Ovary (tissue), 9 donors: ENCODE data around the gene PLCB3. TPM values are rescaled to one million over a fixed set of nuclear protein-coding genes. Genes with fewer than 3 reads are reported as not detected.
A peak's percentile ranks its signal among the peaks of the same experiment; 100 is the strongest.

Source experiments
- DNase-seq, 5 donors: peaks; one replicate each; pipeline ENCODE4 v3.0.0-alpha.2; 2019 to 2020
- H3K27ac ChIP-seq, 2 donors: fragments of 200-600 bp; one replicate each; pipeline versions ENCODE4 v1.5.1 to v1.8.0; 2019 to 2022
- H3K27me3 ChIP-seq: fragments of 200-600 bp; one replicate; pipeline ENCODE4 v1.8.0; 2022
- H3K36me3 ChIP-seq: fragments of 200-600 bp; sonication (generic); one replicate; pipeline ENCODE4 v1.5.1; 2019
- H3K4me1 ChIP-seq: one replicate; pipeline ENCODE4 v1.8.1; 2013; ENCODE audit warnings: mild to moderate bottlenecking, moderate library complexity; ENCODE audit not compliant: insufficient read depth
- H3K4me3 ChIP-seq: fragments of 200-600 bp; sonication (generic); one replicate; pipeline ENCODE4 v1.5.1; 2017
- H3K9me3 ChIP-seq, 2 donors: fragments of 200-600 bp in 1 of 2; sonication (generic) in 1 of 2; one replicate each; pipeline versions ENCODE4 v1.5.1 to v1.8.1; 2013 to 2019; ENCODE audit warnings: mild to moderate bottlenecking in 1 of 2, moderate library complexity in 1 of 2
- CTCF ChIP-seq, 3 donors: fragments of 450-650 bp in 2 of 3; fragments of 200-600 bp in 1 of 3; IDR thresholded peaks; one replicate each; pipeline versions ENCODE4 v1.5.1 to v1.8.0; 2016 to 2022; ENCODE audit warnings: antibody characterized with exemption in 3 of 3, mild to moderate bottlenecking in 1 of 3
- EP300 ChIP-seq: sonication (generic); formaldehyde crosslinking; IDR thresholded peaks from one replicate; pipeline ENCODE4 v1.6.1; 2017; ENCODE audit warnings: antibody characterized with exemption
- POLR2A ChIP-seq: fragments of 450-650 bp; IDR thresholded peaks from one replicate; pipeline ENCODE4 v1.6.1; 2017; ENCODE audit warnings: antibody characterized with exemption, mild to moderate bottlenecking, moderate library complexity
- WGBS, 3 donors: extraction: QIAGEN DNeasy Blood & Tissue Kit in 1 of 3; methylation state at CpG; one replicate each; pipeline versions ENCODE4 v1.1.5 to v1.1.7; 2013 to 2017; 5-methylcytosine and 5-hydroxymethylcytosine counted together
- intact Hi-C, 4 donors: fragments of 100-400 bp; cut with DNase I; formaldehyde crosslinking; loops; one replicate each; pipeline versions ENCODE4 v1.11.0 to v1.15.1; 2022 to 2023
- polyA plus RNA-seq, 2 donors: library from polyadenylated mRNA; stranded (reverse); fragments of 200-250 nt in 1 of 2; fragments of 350-450 nt in 1 of 2; fragmentation: Illumina TruSeq in 1 of 2; extraction: RNeasy Lipid Tissue Mini Kit (QIAGEN cat#74804) in 1 of 2; gene quantifications; one replicate each; pipeline ENCODE4 v1.2.3, GENCODE V29; 2013 to 2014
- total RNA-seq, 7 donors: library from RNA; depleted of rRNA in 2 of 7; stranded (reverse); fragments of >200 nt in 2 of 7; fragmentation: NEBNext Ultra II Directional in 3 of 7; extraction: Animal tissue kit (Norgen Biotek cat#: 25700) in 3 of 7; gene quantifications; one replicate each; pipeline versions ENCODE4 v1.1.0 to v1.2.4, GENCODE V29; 2016 to 2023
- donor health status: DM: no; HTN: no; CAD: no; lungs with moderate emphysema.
- donor health status: DM: no; HTN: no; CAD: no.
- donor health status: Bipolar disorder and iron deficiency.
- donor health status: DM: yes; HTN: yes; CAD: no.
- donor health status: DM: no; HTN: no; CAD: no.
- donor health status: DM: yes; HTN: yes; CAD: no.

Gene PLCB3
- total and polyA plus RNA-seq, 9 donors = 5.3 to 44.8 (median 29.1) TPM

GRCh38 chr11:64267207-64267945 lies 16.0 kb downstream of the PLCB3 start:
- Histone ChIP-seq H3K4me1 (peaks cover 9% of the 10 kb centered on the region), H3K4me3 (no peak overlapping the region), H3K27ac (peak overlapping the region in 1 of 2 donors; percentile 90), H3K27me3 (no peaks in the 10 kb centered on the region), H3K36me3 (no peaks in the 10 kb centered on the region), H3K9me3 (no peaks in the 10 kb centered on the region)
- WGBS, 3 donors = 70 to 71% (median 70%) methylated on average over 27 of the region's 27 CpGs
- peak in 3 of 5 donors; percentile 55 to 66 (median 66) for DNase-seq
- TF ChIP-seq CTCF (IDR thresholded peaks at IDR 0.05) (no peak), POLR2A (no peak), EP300 (no peak)
- intact Hi-C loops = loop anchor here in 2 of 4 donors (10.0 kb wide), 1 partner anchor 63 kb away; the partner anchor contains the start of gene FERMT3 (in 2 of the 2)

GRCh38 chr11:64268025-64268892 lies 16.9 kb downstream of the PLCB3 start:
- WGBS, 3 donors = 17 to 29% (median 19%) methylated on average over 21 to 23 of the region's 23 CpGs
- no peaks in the 10 kb centered on the region for H3K36me3 ChIP-seq
- peak overlapping the region; percentile 13 to 90 for H3K27ac ChIP-seq
- H3K9me3 ChIP-seq = no peaks in the 10 kb centered on the region
- H3K4me1 ChIP-seq = peaks cover 9% of the 10 kb centered on the region
- intact Hi-C loops = loop anchor here in 2 of 4 donors (10.0 kb wide), 1 partner anchor 63 kb away; the partner anchor contains the start of gene FERMT3 (in 2 of the 2)
- TF ChIP-seq CTCF (IDR thresholded peaks at IDR 0.05) (peak in 1 of 3 donors; percentile 18), POLR2A (no peak)
- peak; percentile 82 to 93 (median 90) for DNase-seq
- peak overlapping the region; percentile 75 for H3K4me3 ChIP-seq
- no peaks in the 10 kb centered on the region for H3K27me3 ChIP-seq

- intact Hi-C loops = loop anchor here in 2 of 4 donors (10.0 kb wide), 1 partner anchor 64 kb away; the partner anchor contains the start of gene FERMT3 (in 2 of the 2)
- H3K36me3 ChIP-seq = no peaks in the 10 kb centered on the region
- H3K4me1 ChIP-seq = peaks cover 9% of the 10 kb centered on the region
- H3K4me3 ChIP-seq = peak overlapping the region; percentile 75
- no peaks in the 10 kb centered on the region for H3K9me3 ChIP-seq
- H3K27me3 ChIP-seq = no peaks in the 10 kb centered on the region
- WGBS, 3 donors = 0% methylated on average over 28 to 34 of the region's 34 CpGs
- peak in 4 of 5 donors; percentile 68 to 83 (median 75) for DNase-seq
- no peak for TF ChIP-seq POLR2A
- no peak for TF ChIP-seq CTCF (IDR thresholded peaks at IDR 0.05)
- TF ChIP-seq EP300 = no peak
- peak overlapping the region; percentile 69 to 90 for H3K27ac ChIP-seq
Measured at GRCh38 chr11:64268893-64269539, 17.7 kb downstream of the PLCB3 start.
